HAP-1 (cell line): ENCODE measurements around the gene SLCO1B3.
"Not testable (repeated sequence)": the region's sequence is repeated elsewhere in the genome, so short reads cannot be mapped to it uniquely, and the experiment has no call there.

Experiments
- DNase-seq, 2 experiments: peaks; one replicate each; pipeline ENCODE4 v3.0.0-alpha.2; 2016 to 2020; ENCODE audit warnings: low spot score in 2 of 2
- H3K27me3 ChIP-seq: fragments of 250-450 bp; sonication (Bioruptor Pico); 2 replicates; pipeline ENCODE4 v1.5.1; 2020; ENCODE audit warnings: low read depth, mild to moderate bottlenecking, moderate library complexity
- H3K36me3 ChIP-seq: fragments of 250-450 bp; sonication (Bioruptor Pico); replicated peaks from 2 replicates; pipeline ENCODE4 v1.5.1; 2020; ENCODE audit warnings: mild to moderate bottlenecking
- H3K4me1 ChIP-seq: fragments of 250-450 bp; sonication (Bioruptor Pico); 2 replicates; pipeline ENCODE4 v1.5.1; 2020; ENCODE audit warnings: mild to moderate bottlenecking
- H3K4me3 ChIP-seq: fragments of 250-450 bp; sonication (Bioruptor Pico); 2 replicates; pipeline ENCODE4 v1.5.1; 2020; ENCODE audit warnings: mild to moderate bottlenecking, moderate library complexity
- H3K9me3 ChIP-seq: fragments of 250-450 bp; sonication (Bioruptor Pico); 2 replicates; pipeline ENCODE4 v1.5.1; 2020; ENCODE audit warnings: mild to moderate bottlenecking, moderate library complexity
- in situ Hi-C: fragments of 300-500 bp; cut with MboI; formaldehyde crosslinking; loops from 3 replicates; pipeline ENCODE4 v1.14.3; 2020; ENCODE audit warnings: low sequenced_read_pairs, inconsistent platforms, mixed read lengths

The SLCO1B3 gene

GRCh38 chr12:20810487-20810886, at the start of gene SLCO1B3:
Gene SLCO1B3, plus strand, starts transcription at chr12:20810705. Its CDS starts 5,034 bp downstream, at chr12:20815739.
- in situ Hi-C loops, result no loop called here

GRCh38 chr12:20777420-20777819, 33.1 kb upstream of the SLCO1B3 start:
- no peak overlapping the region for H3K4me3 ChIP-seq
- DNase-seq, result no peak
- H3K27me3 ChIP-seq, result no peaks in the 10 kb centered on the region
- in situ Hi-C loops, result no loop called here
- H3K4me1 ChIP-seq, result no peaks in the 10 kb centered on the region
- no peaks in the 10 kb centered on the region for H3K9me3 ChIP-seq
- no peaks in the 10 kb centered on the region for H3K36me3 ChIP-seq

More at GRCh38 chr12:20810487-20810886, at the start of gene SLCO1B3:
- Histone ChIP-seq H3K27me3 (no peaks in the 10 kb centered on the region), H3K9me3 (no peaks in the 10 kb centered on the region), H3K4me3 (no peak within 1 kb of the TSS), H3K36me3 (no peaks in the 10 kb centered on the region), H3K4me1 (no peaks in the 10 kb centered on the region)
- DNase-seq, result no peak

GRCh38 chr12:20778969-20779368, 31.5 kb upstream of the SLCO1B3 start:
- no peak overlapping the region for H3K4me3 ChIP-seq
- no peaks in the 10 kb centered on the region for H3K9me3 ChIP-seq
- H3K36me3 ChIP-seq, result no peaks in the 10 kb centered on the region
- H3K27me3 ChIP-seq, result no peaks in the 10 kb centered on the region
- H3K4me1 ChIP-seq, result no peaks in the 10 kb centered on the region
- in situ Hi-C loops, result no loop called here
- no peak for DNase-seq

GRCh38 chr12:20779971-20780370, 30.5 kb upstream of the SLCO1B3 start:
- H3K4me3 ChIP-seq, H3K27me3 ChIP-seq, H3K36me3 ChIP-seq, H3K9me3 ChIP-seq, DNase-seq, in situ Hi-C loops, H3K4me1 ChIP-seq: not testable (repeated sequence)

- in situ Hi-C loops, H3K9me3 ChIP-seq, H3K4me1 ChIP-seq, H3K4me3 ChIP-seq, DNase-seq, H3K27me3 ChIP-seq, H3K36me3 ChIP-seq: not testable (repeated sequence)
These were observed 26.6 kb upstream of the SLCO1B3 start for GRCh38 chr12:20783796-20784357.

- Histone ChIP-seq H3K4me3 (no peak overlapping the region), H3K9me3 (no peaks in the 10 kb centered on the region), H3K4me1 (no peaks in the 10 kb centered on the region), H3K36me3 (no peaks in the 10 kb centered on the region), H3K27me3 (no peaks in the 10 kb centered on the region)
- no peak for DNase-seq
- in situ Hi-C loops, result no loop called here
These were observed 17.5 kb upstream of the SLCO1B3 start for GRCh38 chr12:20792971-20793370.

GRCh38 chr12:20798554-20798953, 12.0 kb upstream of the SLCO1B3 start:
- no peaks in the 10 kb centered on the region for H3K36me3 ChIP-seq
- no peaks in the 10 kb centered on the region for H3K4me1 ChIP-seq
- no peaks in the 10 kb centered on the region for H3K9me3 ChIP-seq
- no peaks in the 10 kb centered on the region for H3K27me3 ChIP-seq
- DNase-seq, result no peak
- in situ Hi-C loops, result no loop called here
- no peak overlapping the region for H3K4me3 ChIP-seq

- Histone ChIP-seq H3K27me3 (no peaks in the 10 kb centered on the region), H3K4me3 (no peak overlapping the region), H3K9me3 (no peaks in the 10 kb centered on the region), H3K36me3 (no peaks in the 10 kb centered on the region), H3K4me1 (no peaks in the 10 kb centered on the region)
- in situ Hi-C loops, result no loop called here
- no peak for DNase-seq
These were observed 10.3 kb upstream of the SLCO1B3 start for GRCh38 chr12:20800160-20800559.

- no peak overlapping the region for H3K4me3 ChIP-seq
- in situ Hi-C loops, result no loop called here
- H3K36me3 ChIP-seq, result no peaks in the 10 kb centered on the region
- no peaks in the 10 kb centered on the region for H3K27me3 ChIP-seq
- H3K4me1 ChIP-seq, result no peaks in the 10 kb centered on the region
- no peak for DNase-seq
- no peaks in the 10 kb centered on the region for H3K9me3 ChIP-seq
These were observed 9.5 kb upstream of the SLCO1B3 start for GRCh38 chr12:20801035-20801434.

- H3K36me3 ChIP-seq, result no peaks in the 10 kb centered on the region
- H3K27me3 ChIP-seq, result no peaks in the 10 kb centered on the region
- no peaks in the 10 kb centered on the region for H3K9me3 ChIP-seq
- H3K4me3 ChIP-seq, result no peak overlapping the region
- DNase-seq, result no peak
- in situ Hi-C loops, result no loop called here
- no peaks in the 10 kb centered on the region for H3K4me1 ChIP-seq
These were observed 4.6 kb upstream of the SLCO1B3 start for GRCh38 chr12:20805921-20806320.

GRCh38 chr12:20807192-20808080, 3.1 kb upstream of the SLCO1B3 start:
- H3K4me1 ChIP-seq, result no peaks in the 10 kb centered on the region
- in situ Hi-C loops, result no loop called here
- no peak for DNase-seq

GRCh38 chr12:20808521-20808920, 2.0 kb upstream of the SLCO1B3 start:
- H3K4me3 ChIP-seq, result no peak overlapping the region
- in situ Hi-C loops, result no loop called here
- H3K9me3 ChIP-seq, result no peaks in the 10 kb centered on the region
- DNase-seq, result no peak
- no peaks in the 10 kb centered on the region for H3K27me3 ChIP-seq
- no peaks in the 10 kb centered on the region for H3K36me3 ChIP-seq
- H3K4me1 ChIP-seq, result no peaks in the 10 kb centered on the region

More at GRCh38 chr12:20807192-20808080, 3.1 kb upstream of the SLCO1B3 start:
- no peak overlapping the region for H3K4me3 ChIP-seq
- no peaks in the 10 kb centered on the region for H3K27me3 ChIP-seq
- no peaks in the 10 kb centered on the region for H3K9me3 ChIP-seq
- no peaks in the 10 kb centered on the region for H3K36me3 ChIP-seq

GRCh38 chr12:20815574-20815973, 5.1 kb downstream of the SLCO1B3 start:
- no peaks in the 10 kb centered on the region for H3K4me1 ChIP-seq
- no peak overlapping the region for H3K4me3 ChIP-seq
- DNase-seq, result no peak
- no peaks in the 10 kb centered on the region for H3K27me3 ChIP-seq
- no peaks in the 10 kb centered on the region for H3K9me3 ChIP-seq
- in situ Hi-C loops, result no loop called here
- H3K36me3 ChIP-seq, result no peaks in the 10 kb centered on the region

- no peaks in the 10 kb centered on the region for H3K9me3 ChIP-seq
- in situ Hi-C loops, result no loop called here
- no peak for DNase-seq
- H3K4me3 ChIP-seq, result no peak overlapping the region
- H3K36me3 ChIP-seq, result no peaks in the 10 kb centered on the region
- H3K27me3 ChIP-seq, result no peaks in the 10 kb centered on the region
- H3K4me1 ChIP-seq, result no peaks in the 10 kb centered on the region
These were observed 11.9 kb downstream of the SLCO1B3 start for GRCh38 chr12:20822415-20822814.
